GM19351 (cell line): ENCODE measurements around the gene NCKAP5.

Experiments used
- ATAC-seq: cut with Tn5 transposase; IDR thresholded peaks from one replicate; pipeline ENCODE4 v1.9.1; 2021; ENCODE audit warnings: mild to moderate bottlenecking, moderate library complexity; ENCODE audit not compliant: unreplicated experiment

NCKAP5 gene

GRCh38 chr2:132623096-132623839 lies 945.0 kb downstream of the NCKAP5 start:
- ATAC-seq: no peak
